ENCODE measurements around the gene NCL.
"Not testable (repeated sequence)": the region's sequence is repeated elsewhere in the genome, so short reads cannot be mapped to it uniquely, and the experiment has no call there.

The NCL gene

DNA sequence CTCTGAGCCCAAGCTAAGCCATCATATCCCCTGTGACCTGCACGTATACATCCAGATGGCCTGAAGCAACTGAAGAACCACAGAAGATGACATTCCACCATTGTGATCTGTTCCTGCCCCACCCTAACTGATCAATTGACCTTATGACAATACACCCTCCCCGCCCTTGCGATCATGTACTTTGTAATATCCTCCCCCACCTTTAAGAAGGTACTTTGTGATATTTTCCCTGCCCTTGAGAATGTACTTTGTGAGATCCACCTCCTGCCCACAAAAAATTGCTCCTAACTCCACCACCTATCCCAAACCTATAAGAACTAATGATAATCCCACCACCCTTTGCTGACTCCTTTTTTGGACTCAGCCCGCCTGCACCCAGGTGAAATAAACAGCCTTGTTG lies 33.8 kb downstream of the NCL start:
- not testable (repeated sequence) for DNase-seq (ENCODE audit: low read depth)

DNA sequence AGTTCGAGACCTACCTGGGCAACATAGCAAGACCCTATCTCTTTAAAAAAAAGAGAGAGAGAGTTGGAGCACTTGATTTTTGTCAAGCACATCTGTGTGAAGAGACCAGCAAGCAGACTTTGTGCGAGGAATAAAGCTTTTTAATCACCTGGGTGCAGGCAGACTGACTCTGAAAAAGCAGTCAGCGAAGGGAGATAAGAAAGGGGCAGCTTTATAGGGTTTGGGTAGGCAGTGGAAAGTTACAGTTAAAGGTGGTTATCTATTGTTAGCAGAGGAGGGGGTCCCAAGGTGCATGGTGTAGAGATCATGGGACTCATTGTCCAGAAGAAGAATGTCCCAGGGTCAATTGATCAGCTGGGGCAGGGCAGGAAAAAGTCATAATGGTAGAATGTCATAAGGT lies 34.4 kb downstream of the NCL start:
- DNase-seq (ENCODE audit: low read depth) = no peak

DNA sequence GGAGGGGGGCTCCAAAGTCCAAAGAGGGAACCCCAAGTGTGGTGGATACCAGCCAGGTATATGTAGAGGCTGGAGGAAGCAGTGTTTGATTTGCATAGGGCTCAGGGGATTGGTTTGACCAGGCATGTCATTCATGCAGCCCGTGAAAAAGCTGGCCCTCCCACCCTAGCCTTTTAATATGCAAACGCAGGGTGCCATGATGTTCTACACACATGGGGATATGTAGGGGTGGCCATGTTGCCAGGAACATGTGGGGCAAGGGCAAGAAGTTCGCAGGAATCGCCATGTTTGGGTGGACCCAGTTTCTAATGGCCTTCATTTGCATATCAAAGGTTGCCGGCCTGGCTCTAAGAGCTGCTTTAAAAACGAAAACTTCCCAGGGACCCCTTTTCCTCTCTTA lies 35.1 kb downstream of the NCL start:
- DNase-seq (ENCODE audit: low read depth) = no peak

DNA sequence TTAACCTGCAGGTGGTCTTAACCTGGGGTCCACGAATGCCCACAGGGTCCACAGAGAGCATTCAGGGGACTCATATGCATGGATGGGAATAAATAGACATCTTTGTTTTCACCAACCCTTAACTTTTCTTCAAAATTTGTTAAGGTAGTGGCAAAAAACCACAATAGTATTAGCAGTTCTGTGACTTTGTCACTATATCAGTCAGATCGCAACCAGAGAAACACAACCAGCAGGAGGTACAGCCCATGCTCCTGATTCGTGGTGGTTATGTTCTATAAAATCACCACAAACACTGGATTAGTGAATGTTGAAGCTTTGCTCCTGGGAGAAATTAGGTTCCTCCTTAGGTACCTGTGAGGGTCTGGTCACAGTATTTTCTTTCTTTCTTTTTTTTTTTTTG lies 37.2 kb downstream of the NCL start:
- no peak for DNase-seq (ENCODE audit: low read depth)

DNA sequence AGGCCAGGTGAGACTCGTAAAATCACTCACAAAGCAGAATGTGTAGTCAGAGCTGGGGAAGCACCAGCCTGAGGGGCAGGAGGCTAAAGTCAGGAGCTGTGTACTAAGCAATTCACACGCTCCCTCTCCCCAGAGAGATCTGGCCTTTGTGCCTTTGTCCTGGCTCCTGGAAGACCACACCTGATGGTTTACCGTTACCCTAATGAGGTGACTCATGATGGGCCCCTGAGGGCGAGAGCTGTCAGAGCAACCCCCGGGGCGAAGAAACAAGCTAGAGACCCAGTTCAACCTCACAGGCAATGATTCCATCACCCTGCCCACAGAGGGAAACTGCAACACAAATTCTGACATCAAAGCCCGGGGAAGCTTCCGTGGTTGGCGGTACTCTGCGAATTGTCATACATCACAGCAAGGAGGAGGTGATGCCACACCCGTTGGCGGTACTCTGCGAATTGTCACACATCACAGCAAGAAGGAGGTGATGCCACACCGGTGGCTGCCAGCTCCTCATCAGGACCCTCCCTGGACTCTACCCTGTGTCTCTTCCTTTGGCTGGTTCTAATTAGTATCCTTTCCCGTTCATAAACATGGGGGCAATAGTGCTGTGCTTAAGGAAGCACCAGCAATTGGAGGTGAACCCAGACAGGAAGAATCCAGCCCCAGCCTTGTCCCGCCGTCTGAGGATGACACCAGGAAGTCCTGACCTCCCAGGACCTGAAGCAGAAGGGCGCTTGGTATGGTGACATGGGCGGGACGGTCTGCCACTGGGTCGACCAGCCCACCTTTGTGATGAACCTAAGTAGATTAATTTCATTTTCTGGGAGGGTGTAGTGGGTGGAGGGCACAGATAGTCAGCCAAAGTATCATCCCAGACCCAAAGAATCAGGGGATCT lies 38.2 kb downstream of the NCL start:
- DNase-seq (ENCODE audit: low read depth) = no peak

DNA sequence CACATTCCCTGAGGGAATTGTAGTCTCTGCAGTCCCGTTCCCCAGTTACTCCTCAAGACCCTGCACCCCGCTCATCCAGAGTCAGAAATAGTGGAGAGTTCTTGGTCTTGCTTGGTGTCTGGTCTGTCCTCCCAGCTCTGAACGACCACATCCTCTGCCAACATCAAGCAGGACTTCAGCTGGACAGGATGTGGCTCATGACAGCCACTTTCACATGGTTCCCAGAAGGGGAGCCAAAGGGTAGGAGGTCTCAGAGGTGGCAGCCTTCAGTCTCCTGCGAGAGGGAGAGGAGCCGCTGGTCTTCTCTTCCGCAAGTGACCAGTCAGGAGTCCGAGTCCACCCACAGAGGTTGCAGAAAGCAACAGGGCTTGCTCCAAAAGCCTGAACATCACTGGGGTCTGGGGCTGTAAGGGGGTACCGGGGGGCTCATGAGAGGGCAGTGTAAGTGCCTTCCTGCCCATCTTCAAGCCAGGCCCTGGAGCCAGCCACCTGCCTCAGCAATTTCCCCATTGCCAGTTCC lies 38.9 kb downstream of the NCL start:
- peak; percentile 44 for DNase-seq (ENCODE audit: low read depth)

DNA sequence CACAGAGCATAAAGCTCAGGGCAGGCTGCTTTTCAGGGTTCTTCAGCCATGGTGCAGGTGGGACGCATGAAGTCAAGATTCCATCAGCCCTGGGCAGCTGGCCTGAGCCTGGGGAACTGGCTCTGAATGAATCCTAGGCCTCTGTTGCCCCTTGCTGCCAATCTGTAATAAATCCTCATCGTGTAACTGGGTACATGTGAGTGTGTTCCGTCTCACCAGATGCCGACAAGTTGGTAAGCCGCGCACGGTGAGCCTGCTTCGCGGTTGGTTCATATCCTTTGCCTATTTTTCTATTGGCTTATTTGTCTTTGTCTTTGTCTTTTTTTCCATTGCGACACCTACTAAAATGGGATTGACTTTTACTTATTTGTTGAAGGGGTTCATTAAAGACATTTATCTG lies 41.1 kb downstream of the NCL start:
- no peak for DNase-seq (ENCODE audit: low read depth)

DNA sequence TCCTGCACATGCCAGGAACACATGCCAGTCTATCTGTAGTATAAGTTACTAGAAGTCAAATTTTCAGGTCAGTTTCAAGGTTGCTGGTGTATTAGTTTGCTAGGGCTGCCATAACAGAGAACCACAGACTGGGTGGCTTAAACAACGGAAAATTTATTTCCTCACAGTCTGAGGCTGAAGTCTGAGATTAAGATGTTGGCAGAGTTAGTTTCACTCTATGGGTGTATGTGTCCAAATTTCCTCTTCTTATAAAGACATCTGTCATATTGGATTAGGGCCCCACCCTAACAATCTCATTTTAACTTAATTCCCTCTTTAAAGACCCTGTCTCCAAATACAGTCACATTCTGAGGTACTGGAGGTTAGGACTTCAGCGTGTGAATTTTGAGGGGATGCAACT lies 42.2 kb downstream of the NCL start:
- no peak for DNase-seq (ENCODE audit: low read depth)

DNA sequence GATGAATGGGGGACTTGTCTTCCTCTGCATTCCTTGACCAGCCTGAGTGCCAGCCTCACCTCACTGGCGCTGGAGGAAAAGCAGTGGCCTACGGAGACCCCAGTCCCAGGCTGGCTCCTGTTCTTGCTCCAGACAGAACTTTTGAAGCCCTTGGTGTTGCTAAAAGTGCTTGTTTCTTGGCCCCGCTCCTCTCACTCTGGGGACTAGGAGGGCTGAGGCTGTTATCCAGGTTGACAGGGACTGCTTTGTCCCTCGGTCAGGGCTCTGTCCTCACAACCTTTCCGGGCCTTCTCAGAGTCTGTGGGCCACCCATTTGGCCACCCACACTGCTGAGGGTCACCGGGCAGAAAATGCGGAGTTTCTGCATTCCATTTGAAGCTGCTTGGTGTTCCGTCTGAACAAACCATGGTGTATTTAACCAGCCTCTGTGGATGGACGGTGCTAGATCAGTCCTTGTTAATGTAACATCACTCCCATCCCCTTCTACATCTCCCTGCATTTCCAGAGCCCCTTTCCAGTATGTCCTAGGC lies 43.2 kb downstream of the NCL start:
- no peak for DNase-seq (ENCODE audit: low read depth)

DNA sequence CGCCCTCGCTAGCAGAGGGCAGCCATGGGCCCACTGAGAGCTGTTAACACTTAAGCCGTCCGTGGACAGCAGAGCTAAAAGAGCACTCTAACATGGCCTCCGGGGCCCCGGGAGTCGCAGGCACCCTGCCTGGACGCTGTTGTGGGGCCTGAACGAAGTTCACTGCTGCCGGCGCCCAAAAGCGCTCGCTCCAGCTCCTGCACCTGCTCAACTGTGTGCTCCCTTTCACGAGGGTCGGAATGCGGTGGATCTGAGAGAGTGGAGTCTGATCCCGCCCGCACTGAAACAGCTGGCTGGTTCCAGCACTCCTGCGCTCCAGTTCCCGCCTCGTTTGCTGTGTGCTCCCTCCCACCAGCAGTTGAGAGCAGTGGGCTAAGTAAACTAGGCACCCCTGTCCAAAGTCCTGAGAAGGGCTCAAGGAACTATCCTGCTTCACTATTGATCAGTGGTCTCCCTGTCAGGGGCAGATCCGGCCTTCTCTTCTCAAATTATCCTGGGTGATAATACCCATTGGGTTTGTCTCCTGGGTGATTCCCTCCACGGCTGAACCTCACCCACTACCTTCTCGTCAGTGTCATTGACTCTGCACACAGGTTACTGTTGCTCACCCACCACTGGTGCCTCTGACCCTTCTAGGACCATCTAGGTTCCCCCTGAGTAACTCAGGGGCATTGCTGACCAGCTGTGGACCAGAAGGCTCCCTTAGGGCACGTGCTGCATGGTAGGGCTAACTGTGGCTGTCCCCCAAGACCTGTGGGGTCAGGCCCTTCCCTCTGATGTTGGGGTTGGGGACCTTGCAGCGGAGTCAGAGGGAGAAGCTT lies 45.3 kb downstream of the NCL start:
- DNase-seq (ENCODE audit: low read depth) = no peak

DNA sequence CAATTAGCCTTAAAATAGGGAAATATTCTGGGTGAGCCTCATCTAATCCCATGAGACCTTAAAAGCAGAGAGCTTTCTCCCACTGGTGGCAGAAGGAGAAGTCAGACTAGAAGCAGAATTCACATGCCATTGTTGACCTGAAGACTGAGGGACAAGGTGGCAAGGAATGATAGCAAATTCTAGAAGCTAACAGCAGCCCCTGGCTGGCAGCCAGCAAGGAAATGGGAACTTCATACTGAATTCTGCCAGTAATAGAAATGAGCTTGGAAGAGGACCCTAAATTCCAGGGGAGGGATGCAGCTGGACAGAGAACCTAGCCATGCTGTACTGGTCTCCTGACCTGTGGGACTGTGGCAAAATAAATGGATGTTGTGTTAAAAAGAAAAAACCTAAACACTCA lies 49.3 kb downstream of the NCL start:
- peak; percentile 16 for DNase-seq (ENCODE audit: low read depth)

DNA sequence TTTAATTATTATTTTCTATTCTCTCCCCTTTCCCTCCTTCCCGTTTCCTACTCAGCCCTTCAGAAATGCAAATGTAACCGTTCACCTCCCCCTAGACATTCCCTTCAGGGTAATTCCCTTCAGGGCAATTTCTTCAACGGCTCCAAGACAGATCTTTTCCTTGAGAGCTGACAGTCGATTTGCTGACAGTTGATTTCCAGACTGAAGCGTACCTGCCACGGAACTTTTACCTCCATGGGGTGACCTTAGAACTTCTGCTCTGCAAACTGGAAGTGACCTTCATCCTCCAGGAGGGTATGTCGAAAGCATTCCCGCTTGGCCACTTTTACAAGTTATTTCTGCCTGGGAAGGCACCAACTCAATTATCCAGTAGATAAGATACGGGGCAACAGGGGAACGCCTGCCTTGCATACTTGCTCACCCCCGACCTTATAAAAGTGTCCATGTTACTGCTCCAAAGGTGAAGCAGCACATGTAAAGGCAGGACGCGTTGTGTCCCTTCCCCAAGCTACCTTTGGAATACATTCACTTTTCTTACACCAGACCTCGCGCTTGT lies 50.3 kb downstream of the NCL start:
- DNase-seq (ENCODE audit: low read depth) = no peak

DNA sequence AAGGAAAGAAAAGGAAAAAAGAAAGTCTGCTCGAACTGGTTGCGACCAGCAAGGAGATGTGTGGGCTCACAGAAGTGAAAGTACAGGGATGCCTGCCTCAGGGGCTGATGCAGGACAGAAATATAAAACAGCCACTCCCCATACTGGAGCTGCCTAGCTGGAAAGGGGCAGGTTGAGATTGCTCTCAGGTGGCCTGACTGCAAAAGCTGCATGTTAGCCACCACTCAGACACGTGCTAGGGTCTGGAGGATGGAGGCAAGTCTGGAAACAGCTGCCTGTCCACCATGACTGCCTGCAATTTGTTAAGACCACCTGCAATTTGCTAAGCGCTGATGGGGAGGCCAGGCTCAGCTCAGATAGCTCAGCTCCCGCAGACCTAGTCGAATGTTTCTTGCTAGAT lies 50.8 kb downstream of the NCL start:
- DNase-seq (ENCODE audit: low read depth) = no peak

DNA sequence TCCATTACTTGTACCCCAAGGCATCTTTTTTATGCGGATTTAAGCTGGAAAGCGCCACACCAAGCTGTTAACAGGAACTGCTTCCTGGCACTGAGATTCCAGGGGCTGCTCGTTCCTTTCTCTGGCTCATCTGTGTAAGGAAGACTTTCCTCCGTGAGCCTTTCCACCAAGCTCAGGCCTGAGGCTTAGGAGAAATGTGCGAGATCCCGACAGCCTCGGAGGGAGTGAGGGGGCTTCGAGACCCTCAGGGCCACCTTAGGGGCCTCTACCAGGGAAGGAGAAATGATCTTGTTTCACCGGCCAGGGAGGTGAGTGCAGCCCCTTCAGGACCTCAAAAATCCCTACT lies 51.7 kb downstream of the NCL start:
- no peak for DNase-seq (ENCODE audit: low read depth)

DNA sequence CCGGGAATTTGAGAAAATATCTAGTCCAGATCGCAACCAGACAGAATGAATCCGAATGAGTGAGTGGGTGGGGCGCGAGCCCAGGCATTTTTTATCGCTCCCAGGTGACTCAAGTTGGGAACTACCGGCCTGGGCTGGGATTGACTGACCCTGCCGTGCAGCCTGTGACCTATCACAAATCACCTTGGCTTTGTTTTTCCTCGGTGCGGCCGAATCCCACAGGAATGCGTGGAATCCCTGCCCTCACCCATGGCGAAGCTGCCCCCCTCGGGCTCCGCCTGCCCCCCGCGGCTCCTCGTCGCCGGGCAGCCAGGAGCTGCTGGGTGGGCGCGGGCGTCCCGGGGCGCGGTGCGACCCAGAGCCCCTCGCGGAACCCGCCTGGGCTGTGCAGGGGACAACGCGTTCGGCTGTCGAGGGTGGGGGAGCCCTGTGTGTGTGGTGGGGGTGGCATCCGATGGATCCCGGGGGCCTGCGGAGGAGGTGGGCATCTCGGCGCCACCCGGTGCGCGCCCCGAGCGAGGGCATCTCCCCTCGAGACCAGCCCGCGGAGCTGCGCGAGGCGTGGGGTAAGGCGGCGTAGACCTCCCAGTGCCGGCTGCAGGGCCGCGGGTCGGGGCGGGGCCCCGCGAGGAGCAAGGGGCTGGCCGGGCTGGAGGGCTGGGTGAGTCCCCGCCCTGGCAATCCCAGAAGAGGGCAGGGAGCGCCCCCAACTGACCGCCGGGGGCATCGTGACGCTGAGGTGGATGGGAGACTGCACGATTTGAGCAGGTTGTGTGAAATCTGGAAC lies 52.3 kb downstream of the NCL start:
- peak; percentile 87 for DNase-seq (ENCODE audit: low read depth)

DNA sequence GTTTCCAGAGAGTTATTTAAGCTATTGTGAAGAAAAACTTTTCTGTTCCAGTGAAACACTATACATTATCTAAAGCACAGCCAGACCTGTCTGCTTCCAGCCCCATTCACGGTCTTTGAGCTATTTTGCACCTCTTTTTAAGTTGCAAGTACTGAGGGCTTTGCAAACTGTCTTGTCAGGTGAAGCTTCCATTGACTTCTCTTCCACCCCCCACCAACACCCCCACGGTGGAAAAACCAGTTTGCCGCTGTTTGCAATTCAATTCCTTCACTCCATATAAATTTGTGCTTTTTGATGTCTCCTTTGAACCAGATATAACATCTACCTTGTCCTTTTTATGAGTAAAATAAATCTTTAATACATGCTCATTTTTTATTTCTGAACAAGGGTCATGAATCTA lies 53.0 kb downstream of the NCL start:
- DNase-seq (ENCODE audit: low read depth) = no peak

DNA sequence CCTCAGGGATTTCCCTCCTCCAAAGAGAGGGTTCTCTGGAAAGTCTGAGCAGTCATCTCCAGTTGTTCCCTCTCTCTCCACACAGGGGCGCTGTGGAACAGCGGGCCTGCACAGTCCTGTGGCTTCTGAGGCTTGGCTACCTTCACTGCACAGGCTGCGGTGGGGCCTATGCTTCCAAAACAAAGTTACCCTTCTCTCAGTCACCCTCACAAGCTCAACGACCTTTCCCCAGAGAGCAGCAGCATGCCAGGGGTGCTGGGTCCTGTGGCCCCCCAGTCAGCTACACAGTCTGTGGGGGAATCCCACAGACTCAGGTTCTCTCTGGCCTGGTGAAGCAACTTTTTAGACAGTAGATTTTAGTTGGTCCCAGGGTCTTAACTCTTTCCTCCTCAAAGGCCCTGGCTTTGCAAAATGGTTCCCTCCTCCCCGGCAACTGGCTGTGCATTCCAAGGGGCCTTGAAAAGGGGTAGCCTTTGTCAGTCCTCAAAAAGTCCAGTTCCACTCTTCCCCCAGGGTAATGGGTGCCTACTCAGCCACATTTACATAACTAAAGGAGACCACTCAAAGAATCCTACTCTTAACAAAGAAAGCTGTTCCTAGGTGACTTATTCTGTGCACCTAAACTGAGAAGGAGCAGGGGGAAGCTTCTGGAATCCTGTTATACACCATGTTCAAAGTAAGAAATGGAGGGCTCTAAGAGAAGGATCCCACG lies 53.8 kb downstream of the NCL start:
- DNase-seq (ENCODE audit: low read depth) = no peak

DNA sequence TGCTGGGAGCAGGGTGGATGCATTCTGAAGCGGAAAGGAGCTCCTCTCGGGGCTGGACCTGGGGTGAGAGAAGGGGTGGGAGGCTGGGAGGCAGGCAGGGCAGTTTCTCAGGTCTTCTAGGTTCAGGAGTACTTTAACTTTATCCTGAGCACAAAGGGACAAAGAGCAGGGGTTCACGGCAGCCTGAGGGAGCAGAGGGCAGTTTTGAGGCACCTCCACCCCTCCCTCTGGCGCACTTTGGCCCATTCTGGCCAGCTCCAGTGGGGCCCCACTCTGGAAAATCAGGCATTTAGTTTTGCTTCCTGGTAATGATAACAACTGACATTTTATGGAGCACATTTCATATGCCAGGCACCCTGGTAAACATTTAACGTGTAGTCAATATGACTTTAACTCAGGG lies 54.5 kb downstream of the NCL start:
- no peak for DNase-seq (ENCODE audit: low read depth)

DNA sequence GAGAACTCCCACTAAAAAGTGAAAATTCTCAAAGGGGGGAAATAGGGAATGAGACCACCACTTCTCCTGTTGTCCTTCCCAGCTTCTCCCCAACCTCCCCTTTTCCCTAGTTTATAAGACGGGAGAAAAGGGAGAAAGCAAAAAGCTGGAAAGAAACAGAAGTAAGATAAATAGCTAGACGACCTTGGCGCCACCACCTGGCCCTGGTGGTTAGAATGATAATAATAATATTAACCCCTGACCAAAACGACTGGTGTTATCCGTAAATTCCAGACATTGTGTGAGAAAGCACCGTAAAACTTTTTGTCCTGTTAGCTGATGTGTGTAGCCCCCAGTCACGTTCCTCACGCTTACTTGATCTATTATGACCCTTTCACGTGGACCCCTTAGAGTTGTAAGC lies 56.0 kb downstream of the NCL start:
- not testable (repeated sequence) for DNase-seq (ENCODE audit: low read depth)

DNA sequence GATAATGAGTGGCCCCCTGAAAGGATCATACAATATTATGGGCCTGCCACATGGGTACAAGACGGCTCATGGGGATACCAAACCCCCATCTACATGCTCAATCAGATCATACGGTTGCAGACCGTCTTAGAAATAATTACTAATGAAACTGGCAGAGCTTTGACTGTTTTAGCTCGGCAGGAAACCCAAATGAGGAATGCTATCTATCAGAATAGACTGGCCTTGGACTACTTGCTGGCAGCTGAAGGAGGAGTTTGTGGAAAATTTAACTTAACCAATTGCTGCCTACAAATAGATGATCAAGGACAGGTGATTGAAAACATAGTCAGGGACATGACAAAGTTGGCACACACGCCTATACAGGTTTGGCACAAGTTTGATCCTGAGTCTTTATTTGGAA lies 56.6 kb downstream of the NCL start:
- not testable (repeated sequence) for DNase-seq (ENCODE audit: low read depth)

Data from EH (cell line).